ENCODE results near the gene CDC26. TPM values are rescaled to one million over a fixed set of nuclear protein-coding genes. Genes with fewer than 3 reads are reported as not detected.
"Not testable (repeated sequence)": the region's sequence is repeated elsewhere in the genome, so short reads cannot be mapped to it uniquely, and the experiment has no call there.

CDC26 gene
- total RNA-seq, 1 donor from 2014 or later = 25.3 TPM

GRCh38 chr9:113296796-113297558 is 21.6 kb upstream of the CDC26 start:
- H3K4me1 ChIP-seq = no peaks in the 10 kb centered on the region
- no peaks in the 10 kb centered on the region for H3K27me3 ChIP-seq
- H3K27ac ChIP-seq = no peak overlapping the region
- peaks cover 0 to 6% of the 10 kb centered on the region in 2 donors for H3K36me3 ChIP-seq
- no peak for DNase-seq (ENCODE audit: extremely low spot score in 2 of 2)
- TF ChIP-seq POLR2AphosphoS5 (IDR thresholded peaks at IDR 0.05; ENCODE audit: insufficient read depth in 1 of 2, low read depth in 1 of 2) (no peak), CTCF (IDR thresholded peaks at IDR 0.05) (no peak), POLR2A (IDR thresholded peaks at IDR 0.05) (no peak)
- H3K4me3 ChIP-seq = no peak overlapping the region
- intact Hi-C loops (cut with DNase I) = loop anchor here (5.0 kb wide), 1 partner anchor 630 kb away; no protein-coding TSS in a partner anchor
- no peaks in the 10 kb centered on the region for H3K9me3 ChIP-seq

DNA sequence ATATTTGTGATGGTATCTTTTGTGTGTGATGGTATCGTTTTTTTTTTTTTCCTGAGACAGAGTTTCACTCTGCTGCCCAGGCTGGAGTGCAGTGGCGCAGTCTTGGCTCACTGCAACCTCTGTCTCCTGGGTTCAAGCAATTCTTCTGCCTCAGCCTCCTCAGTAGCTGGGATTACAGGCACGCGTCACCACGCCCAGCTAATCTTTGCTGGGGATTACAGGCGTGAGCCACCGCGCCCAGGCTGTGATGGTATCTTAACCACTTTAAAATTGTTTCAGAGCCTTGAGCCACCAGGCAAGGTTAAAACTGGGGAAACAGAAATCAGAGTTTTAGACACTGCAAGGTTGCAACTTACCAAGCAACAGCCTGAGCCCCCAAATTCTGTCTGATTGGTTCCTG is 20.9 kb upstream of the CDC26 start:
- peaks cover under 1 to 13% of the 10 kb centered on the region in 2 donors for H3K36me3 ChIP-seq
- H3K4me1 ChIP-seq; H3K27ac ChIP-seq; H3K27me3 ChIP-seq; H3K4me3 ChIP-seq; DNase-seq (ENCODE audit: extremely low spot score in 2 of 2); H3K9me3 ChIP-seq: not testable (repeated sequence)
- intact Hi-C loops (cut with DNase I) = loop anchor here (5.0 kb wide), 1 partner anchor 629 kb away; no protein-coding TSS in a partner anchor

- Histone ChIP-seq H3K27ac (no peak overlapping the region), H3K4me3 (no peak overlapping the region), H3K4me1 (no peaks in the 10 kb centered on the region), H3K36me3 (peaks cover 2 to 42% of the 10 kb centered on the region in 2 donors), H3K9me3 (no peaks in the 10 kb centered on the region), H3K27me3 (no peaks in the 10 kb centered on the region)
- TF ChIP-seq POLR2A (IDR thresholded peaks at IDR 0.05) (no peak), POLR2AphosphoS5 (IDR thresholded peaks at IDR 0.05; ENCODE audit: insufficient read depth in 1 of 2, low read depth in 1 of 2) (no peak), CTCF (IDR thresholded peaks at IDR 0.05) (no peak)
- intact Hi-C loops (cut with DNase I) = no loop called here
- DNase-seq (ENCODE audit: extremely low spot score in 2 of 2) = no peak
Measured at GRCh38 chr9:113293285-113293878, 18.0 kb upstream of the CDC26 start.

DNA sequence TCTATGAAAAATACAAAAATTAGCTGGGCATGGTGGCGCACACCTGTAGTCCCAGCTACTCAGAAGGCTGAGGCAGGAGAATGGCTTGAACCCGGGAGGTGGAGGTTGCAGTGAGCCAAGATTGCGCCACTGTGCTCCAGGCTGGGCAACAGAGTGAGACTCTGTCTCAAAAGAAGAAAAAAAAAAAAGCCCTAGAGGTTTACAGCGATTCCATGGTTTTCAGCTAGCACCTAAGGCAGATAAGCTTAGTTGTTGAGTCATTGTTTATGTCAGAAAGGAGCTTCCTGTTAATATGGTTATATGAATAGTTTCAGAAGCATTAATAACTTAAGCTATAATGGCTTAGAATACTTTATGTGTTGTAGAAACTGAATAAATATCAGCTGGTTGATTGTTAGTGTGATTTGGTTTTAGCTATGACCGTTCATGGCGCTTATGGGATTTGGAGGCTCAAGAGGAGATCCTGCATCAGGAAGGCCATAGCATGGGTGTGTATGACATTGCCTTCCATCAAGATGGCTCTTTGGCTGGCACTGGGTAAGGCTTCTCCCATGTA is 14.8 kb upstream of the CDC26 start:
- Histone ChIP-seq H3K4me3 (no peak overlapping the region), H3K27ac (no peak overlapping the region), H3K36me3 (peaks cover 2 to 67% of the 10 kb centered on the region in 2 donors), H3K4me1 (no peaks in the 10 kb centered on the region), H3K9me3 (no peaks in the 10 kb centered on the region), H3K27me3 (no peaks in the 10 kb centered on the region)
- intact Hi-C loops (cut with DNase I) = no loop called here
- no peak for TF ChIP-seq POLR2A (IDR thresholded peaks at IDR 0.05)
- TF ChIP-seq CTCF (IDR thresholded peaks at IDR 0.05) = no peak
- TF ChIP-seq POLR2AphosphoS5 (IDR thresholded peaks at IDR 0.05; ENCODE audit: insufficient read depth in 1 of 2, low read depth in 1 of 2) = no peak
- no peak for DNase-seq (ENCODE audit: extremely low spot score in 2 of 2)

DNA sequence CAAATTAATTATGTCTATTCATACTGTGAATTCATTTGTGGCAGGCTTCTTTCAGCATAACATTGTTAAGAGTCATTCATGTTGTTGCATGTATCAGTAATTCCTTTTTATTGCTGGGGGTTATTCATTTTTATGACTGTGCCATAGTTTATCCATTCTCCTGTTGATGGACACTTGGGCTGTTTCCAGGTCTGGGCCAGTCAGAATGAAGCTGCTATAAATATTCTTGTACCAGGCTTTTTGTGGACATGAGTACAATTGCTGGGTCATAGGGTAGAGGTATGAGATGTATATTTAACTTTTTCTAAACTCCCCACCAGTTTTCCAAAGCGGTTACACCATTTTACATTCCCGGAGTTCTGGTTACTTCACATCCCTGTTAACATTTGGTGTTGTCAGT is 13.7 kb upstream of the CDC26 start:
- no peaks in the 10 kb centered on the region for H3K9me3 ChIP-seq
- H3K36me3 ChIP-seq = peaks cover 2 to 76% of the 10 kb centered on the region in 2 donors
- no peak overlapping the region for H3K4me3 ChIP-seq
- TF ChIP-seq CTCF (IDR thresholded peaks at IDR 0.05) (no peak), POLR2AphosphoS5 (IDR thresholded peaks at IDR 0.05; ENCODE audit: insufficient read depth in 1 of 2, low read depth in 1 of 2) (no peak), POLR2A (IDR thresholded peaks at IDR 0.05) (no peak)
- no peak for DNase-seq (ENCODE audit: extremely low spot score in 2 of 2)
- no peak overlapping the region for H3K27ac ChIP-seq
- intact Hi-C loops (cut with DNase I) = no loop called here
- H3K4me1 ChIP-seq = no peaks in the 10 kb centered on the region
- H3K27me3 ChIP-seq = no peaks in the 10 kb centered on the region

All from vagina (tissue), 2 donors.